ENCODE data around the gene SLF2.

DNA sequence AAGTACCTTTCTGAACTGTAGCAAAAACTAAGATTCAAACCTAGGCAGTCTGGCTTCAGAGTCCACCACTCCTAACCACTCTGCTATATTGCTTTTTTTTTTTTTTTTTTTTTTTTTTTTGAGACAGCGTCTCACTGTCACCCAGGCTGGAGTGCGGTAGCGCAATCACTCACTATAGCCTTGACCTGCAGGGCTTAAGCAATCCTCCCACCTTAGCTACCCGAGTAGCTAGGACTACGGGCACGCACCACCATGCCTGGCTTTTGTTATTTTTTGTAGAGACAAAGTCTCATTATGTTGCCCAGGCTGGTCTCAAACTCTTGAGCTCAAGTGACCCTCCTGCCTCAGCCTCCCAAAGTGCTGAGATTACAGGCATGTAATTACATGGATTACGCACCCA lies 10.1 kb upstream of the SLF2 start:
- TF ChIP-seq, protein P1, sequence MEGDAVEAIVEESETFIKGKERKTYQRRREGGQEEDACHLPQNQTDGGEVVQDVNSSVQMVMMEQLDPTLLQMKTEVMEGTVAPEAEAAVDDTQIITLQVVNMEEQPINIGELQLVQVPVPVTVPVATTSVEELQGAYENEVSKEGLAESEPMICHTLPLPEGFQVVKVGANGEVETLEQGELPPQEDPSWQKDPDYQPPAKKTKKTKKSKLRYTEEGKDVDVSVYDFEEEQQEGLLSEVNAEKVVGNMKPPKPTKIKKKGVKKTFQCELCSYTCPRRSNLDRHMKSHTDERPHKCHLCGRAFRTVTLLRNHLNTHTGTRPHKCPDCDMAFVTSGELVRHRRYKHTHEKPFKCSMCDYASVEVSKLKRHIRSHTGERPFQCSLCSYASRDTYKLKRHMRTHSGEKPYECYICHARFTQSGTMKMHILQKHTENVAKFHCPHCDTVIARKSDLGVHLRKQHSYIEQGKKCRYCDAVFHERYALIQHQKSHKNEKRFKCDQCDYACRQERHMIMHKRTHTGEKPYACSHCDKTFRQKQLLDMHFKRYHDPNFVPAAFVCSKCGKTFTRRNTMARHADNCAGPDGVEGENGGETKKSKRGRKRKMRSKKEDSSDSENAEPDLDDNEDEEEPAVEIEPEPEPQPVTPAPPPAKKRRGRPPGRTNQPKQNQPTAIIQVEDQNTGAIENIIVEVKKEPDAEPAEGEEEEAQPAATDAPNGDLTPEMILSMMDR (IDR thresholded peaks at IDR 0.05), result no peak
- TF ChIP-seq CBFB (CRISPR knock-in tag; IDR thresholded peaks at IDR 0.05; ENCODE audit: low read depth), result no peak
- TF ChIP-seq NFE2L1 (CRISPR knock-in tag; IDR thresholded peaks at IDR 0.05), result no peak
- no peak for TF ChIP-seq ZNF121 (CRISPR knock-in tag; IDR thresholded peaks at IDR 0.05)
- no peak for TF ChIP-seq IRF2 (CRISPR knock-in tag; IDR thresholded peaks at IDR 0.05; ENCODE audit: borderline replicate concordance, low read depth)
- TF ChIP-seq, protein P2, sequence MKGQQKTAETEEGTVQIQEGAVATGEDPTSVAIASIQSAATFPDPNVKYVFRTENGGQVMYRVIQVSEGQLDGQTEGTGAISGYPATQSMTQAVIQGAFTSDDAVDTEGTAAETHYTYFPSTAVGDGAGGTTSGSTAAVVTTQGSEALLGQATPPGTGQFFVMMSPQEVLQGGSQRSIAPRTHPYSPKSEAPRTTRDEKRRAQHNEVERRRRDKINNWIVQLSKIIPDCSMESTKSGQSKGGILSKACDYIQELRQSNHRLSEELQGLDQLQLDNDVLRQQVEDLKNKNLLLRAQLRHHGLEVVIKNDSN (CRISPR knock-in tag; IDR thresholded peaks at IDR 0.05), result no peak
- TF ChIP-seq, protein P3, sequence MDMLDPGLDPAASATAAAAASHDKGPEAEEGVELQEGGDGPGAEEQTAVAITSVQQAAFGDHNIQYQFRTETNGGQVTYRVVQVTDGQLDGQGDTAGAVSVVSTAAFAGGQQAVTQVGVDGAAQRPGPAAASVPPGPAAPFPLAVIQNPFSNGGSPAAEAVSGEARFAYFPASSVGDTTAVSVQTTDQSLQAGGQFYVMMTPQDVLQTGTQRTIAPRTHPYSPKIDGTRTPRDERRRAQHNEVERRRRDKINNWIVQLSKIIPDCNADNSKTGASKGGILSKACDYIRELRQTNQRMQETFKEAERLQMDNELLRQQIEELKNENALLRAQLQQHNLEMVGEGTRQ (CRISPR knock-in tag; IDR thresholded peaks at IDR 0.05), result no peak
- no peak for TF ChIP-seq SP1 (CRISPR knock-in tag; conservative IDR thresholded peaks at IDR 0.05)
- no peak for TF ChIP-seq HMGA2 (CRISPR knock-in tag; IDR thresholded peaks at IDR 0.05)

All from WTC11 (cell line).